Thyroid gland (tissue), 4 donors: Measurements from ENCODE around the gene GSG1L.

Experiments used
- CTCF ChIP-seq, 6 experiments: fragments of 200-600 bp in 3 of 6; fragments of 450-650 bp in 3 of 6; sonication (generic) in 3 of 6; IDR thresholded peaks; one replicate each; pipeline ENCODE4 v1.5.1; 2016 to 2019; ENCODE audit warnings: antibody characterized with exemption in 6 of 6, mild to moderate bottlenecking in 2 of 6, inconsistent platforms in 1 of 6, moderate library complexity in 1 of 6
- POLR2A ChIP-seq, 2 donors: fragments of 450-650 bp; IDR thresholded peaks; one replicate each; pipeline ENCODE4 v1.6.1; 2017; ENCODE audit warnings: antibody characterized with exemption in 2 of 2, mild to moderate bottlenecking in 2 of 2, moderate library complexity in 1 of 2

- no peak for TF ChIP-seq CTCF (IDR thresholded peaks at IDR 0.05)
- no peak for TF ChIP-seq POLR2A (IDR thresholded peaks at IDR 0.05)
These were observed 172.6 kb downstream of the GSG1L start for GRCh38 chr16:27890866-27891265.
